Omental fat pad (tissue), 4 donors: ENCODE data around the gene GPHN. TPM values are rescaled to one million over a fixed set of nuclear protein-coding genes. Genes with fewer than 3 reads are reported as not detected.

Experiments used
- ATAC-seq: fragments of 150-250 bp; one replicate; pipeline ENCODE4 v1.9.1; 2016; ENCODE audit warnings: mild to moderate bottlenecking, moderate library complexity; ENCODE audit not compliant: low FRiP score
- DNase-seq: peaks from one replicate; pipeline ENCODE4 v3.0.0-alpha.2; 2019; ENCODE audit warnings: low spot score
- CTCF ChIP-seq, 3 donors: fragments of 450-650 bp; IDR thresholded peaks; one replicate each; pipeline ENCODE4 v1.5.1; 2016 to 2017; ENCODE audit warnings: antibody characterized with exemption in 3 of 3, mild to moderate bottlenecking in 3 of 3, moderate library complexity in 2 of 3
- total RNA-seq, 4 donors: library from RNA; depleted of rRNA; stranded (reverse); fragments of >200 nt; gene quantifications; one replicate each; pipeline ENCODE4 v1.1.0, GENCODE V29; 2016

The GPHN gene
- total RNA-seq, 4 donors from 2014 or later, result 8.0 to 27.6 (median 18.7) TPM

- no peak for TF ChIP-seq CTCF (IDR thresholded peaks at IDR 0.05)
- ATAC-seq (no peak), DNase-seq (no peak)
Observed at GRCh38 chr14:66979101-66979974, 471.4 kb downstream of the GPHN start.

- TF ChIP-seq CTCF (IDR thresholded peaks at IDR 0.05), result no peak
- ATAC-seq (no peak), DNase-seq (no peak)
Observed at GRCh38 chr14:66982247-66982646, 474.3 kb downstream of the GPHN start.

GRCh38 chr14:66992776-66993175 lies 484.8 kb downstream of the GPHN start:
- DNase-seq, result no peak
- no peak for TF ChIP-seq CTCF (IDR thresholded peaks at IDR 0.05)
- ATAC-seq, result no peak

- no peak for TF ChIP-seq CTCF (IDR thresholded peaks at IDR 0.05)
- ATAC-seq, result no peak
- no peak for DNase-seq
Observed at GRCh38 chr14:66993512-66993911, 485.6 kb downstream of the GPHN start.

GRCh38 chr14:66998013-66998412 lies 490.1 kb downstream of the GPHN start:
- no peak for TF ChIP-seq CTCF (IDR thresholded peaks at IDR 0.05)
- DNase-seq (no peak), ATAC-seq (no peak)

GRCh38 chr14:66999978-67000377 lies 492.0 kb downstream of the GPHN start:
- DNase-seq, result no peak
- TF ChIP-seq CTCF (IDR thresholded peaks at IDR 0.05), result no peak
- no peak for ATAC-seq
